ENCODE measurements around the gene SLC6A6.

DNA sequence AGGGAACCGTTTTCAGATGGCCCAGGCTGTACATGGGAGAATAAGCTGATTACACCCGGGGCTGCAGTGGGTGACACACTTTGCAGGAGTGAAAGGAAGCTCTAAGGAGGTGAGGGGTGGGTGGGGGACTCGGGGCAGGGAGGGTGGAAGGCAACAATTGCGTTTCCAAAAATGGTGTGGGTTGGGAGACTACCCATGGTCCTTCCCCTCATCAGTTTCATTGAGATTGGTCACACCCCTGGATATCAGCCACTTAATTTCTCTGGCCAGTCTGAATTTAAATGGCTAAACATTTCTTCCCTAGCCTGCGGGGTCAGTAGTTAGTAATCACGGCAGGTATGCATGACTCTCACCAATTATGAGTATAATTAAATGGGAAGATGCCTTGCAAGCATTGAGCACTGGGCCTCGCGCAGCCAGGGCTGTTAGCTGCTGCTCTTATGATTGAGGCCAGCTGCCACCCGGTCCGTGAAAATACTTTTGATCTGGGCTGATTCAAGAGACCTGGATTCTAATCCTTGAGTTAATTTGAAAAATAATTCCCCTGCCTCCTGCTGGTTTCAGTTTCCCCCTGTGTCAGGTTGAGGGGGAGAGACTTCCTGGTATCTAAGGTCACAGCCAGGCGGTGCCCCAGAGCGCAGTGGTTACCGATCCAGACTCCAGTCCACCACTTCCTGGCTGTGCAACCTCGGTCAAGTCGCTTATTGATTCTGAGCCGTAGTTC is 23.3 kb downstream of the SLC6A6 start:
- TF ChIP-seq ZBTB33 (IDR thresholded peaks at IDR 0.05) (no peak), REST (IDR thresholded peaks at IDR 0.05) (no peak), CTCF (IDR thresholded peaks at IDR 0.05; ENCODE audit: low read depth, low read length, missing input control) (no peak), RAD21 (IDR thresholded peaks at IDR 0.05) (no peak), SP1 (IDR thresholded peaks at IDR 0.05) (no peak), NR2F2 (IDR thresholded peaks at IDR 0.05) (no peak)
- TF ChIP-seq, protein P1, sequence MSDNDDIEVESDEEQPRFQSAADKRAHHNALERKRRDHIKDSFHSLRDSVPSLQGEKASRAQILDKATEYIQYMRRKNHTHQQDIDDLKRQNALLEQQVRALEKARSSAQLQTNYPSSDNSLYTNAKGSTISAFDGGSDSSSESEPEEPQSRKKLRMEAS (IDR thresholded peaks at IDR 0.05): no peak

All from liver (tissue), 3 donors.